Karpas-422 (cell line): ENCODE data around the gene SIPA1L3. TPM values are rescaled to one million over a fixed set of nuclear protein-coding genes. Genes with fewer than 3 reads are reported as not detected.

Experiments used
- DNase-seq: peaks from one replicate; pipeline ENCODE4 v3.0.0-alpha.2; 2015
- H2AFZ ChIP-seq: fragments of 200-600 bp; sonication (generic); 2 replicates; pipeline ENCODE4 v1.6.1; 2014; ENCODE audit warnings: antibody characterized with exemption, low read length, mixed read lengths
- H3K27ac ChIP-seq: fragments of 200-600 bp; sonication (generic); 2 replicates; pipeline ENCODE4 v1.5.1; 2014; ENCODE audit warnings: mild to moderate bottlenecking, low read length, moderate library complexity
- H3K27me3 ChIP-seq: fragments of 200-600 bp; sonication (generic); 2 replicates; pipeline ENCODE4 v1.6.1; 2014; ENCODE audit warnings: low read length, mixed read lengths
- H3K36me3 ChIP-seq: fragments of 200-600 bp; sonication (generic); 2 replicates; pipeline ENCODE4 v1.6.1; 2014; ENCODE audit warnings: low read length, mixed read lengths; ENCODE audit not compliant: insufficient read depth
- H3K4me1 ChIP-seq: fragments of 200-600 bp; sonication (generic); 2 replicates; pipeline ENCODE4 v1.6.1; 2014; ENCODE audit warnings: mild to moderate bottlenecking, low read length, mixed read lengths
- H3K4me2 ChIP-seq: fragments of 200-600 bp; sonication (generic); 2 replicates; pipeline ENCODE4 v1.6.1; 2014; ENCODE audit warnings: low read length, low read depth, mild to moderate bottlenecking; ENCODE audit not compliant: poor library complexity, severe bottlenecking
- H3K4me3 ChIP-seq: fragments of 200-600 bp; sonication (generic); 2 replicates; pipeline ENCODE4 v1.5.1; 2014; ENCODE audit warnings: mild to moderate bottlenecking, antibody characterized with exemption, low read length, mixed read lengths
- H3K79me2 ChIP-seq: fragments of 200-600 bp; sonication (generic); 2 replicates; pipeline ENCODE4 v1.6.1; 2014; ENCODE audit warnings: mild to moderate bottlenecking, low read length, mixed read lengths
- H3K9ac ChIP-seq: fragments of 200-600 bp; sonication (generic); 2 replicates; pipeline ENCODE4 v1.6.0; 2014; ENCODE audit warnings: low read length
- H3K9me2 ChIP-seq: fragments of 200-600 bp; sonication (generic), shearing (Covaris generic); replicated peaks from 2 replicates; pipeline ENCODE4 v1.6.0; 2014; ENCODE audit warnings: mild to moderate bottlenecking, low read length, moderate library complexity; ENCODE audit not compliant: insufficient read depth
- H3K9me3 ChIP-seq: fragments of 300-700, 200-600 bp; sonication (generic); 2 replicates; pipeline ENCODE4 v1.6.1; 2014; ENCODE audit warnings: low read length, mixed read lengths
- H4K20me1 ChIP-seq: fragments of 200-600 bp; sonication (generic); 2 replicates; pipeline ENCODE4 v1.6.1; 2014; ENCODE audit warnings: mild to moderate bottlenecking, antibody characterized with exemption, low read length, low read depth; ENCODE audit not compliant: insufficient read depth
- total RNA-seq: library from RNA; depleted of rRNA; stranded (reverse); fragments of >200 nt; shearing (Covaris generic); gene quantifications from 2 replicates; pipeline ENCODE4 v1.2.3, GENCODE V29; 2014; ENCODE audit warnings: low replicate concordance

Gene SIPA1L3
- total RNA-seq, 1 experiment from 2014 or later: 88.1 TPM

DNA sequence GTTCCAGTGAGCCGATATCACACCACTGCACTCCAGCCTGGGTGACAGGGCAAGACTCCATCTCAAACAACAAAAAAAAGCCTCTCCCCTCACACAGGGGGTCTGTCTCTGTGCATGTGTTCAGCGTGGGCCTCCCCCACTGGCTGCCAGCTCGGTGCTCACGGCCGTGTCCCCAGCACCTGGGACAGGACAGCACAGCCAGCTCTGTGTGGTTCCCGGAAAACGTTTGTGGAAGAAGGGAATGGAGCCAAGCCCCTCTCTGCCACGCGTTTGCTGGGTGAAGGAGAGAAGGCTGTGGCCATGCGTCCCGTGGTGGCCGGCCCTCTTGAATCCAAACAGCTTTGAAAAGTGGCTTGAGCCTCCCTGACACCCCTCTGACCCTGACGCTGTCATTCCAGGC lies 284.7 kb downstream of the SIPA1L3 start:
- no peak overlapping the region for H2AFZ ChIP-seq
- H3K27me3 ChIP-seq: no peaks in the 10 kb centered on the region
- no peak overlapping the region for H3K4me2 ChIP-seq
- H3K9ac ChIP-seq: no peak overlapping the region
- H3K9me2 ChIP-seq: no peaks in the 10 kb centered on the region
- no peak for DNase-seq
- no peaks in the 10 kb centered on the region for H3K79me2 ChIP-seq
- no peaks in the 10 kb centered on the region for H3K9me3 ChIP-seq
- H4K20me1 ChIP-seq: no peaks in the 10 kb centered on the region
- no peak overlapping the region for H3K27ac ChIP-seq
- H3K36me3 ChIP-seq: 0 out of 2 replicates have a peak, but pooled peaks cover 3% of the 10 kb centered on the region
- H3K4me3 ChIP-seq: no peak overlapping the region
- no peaks in the 10 kb centered on the region for H3K4me1 ChIP-seq

GRCh38 chr19:38193445-38193844 lies 286.4 kb downstream of the SIPA1L3 start:
- H3K27ac ChIP-seq: no peak overlapping the region
- H3K9me2 ChIP-seq: no peaks in the 10 kb centered on the region
- no peak for DNase-seq
- H3K4me3 ChIP-seq: no peak overlapping the region
- no peaks in the 10 kb centered on the region for H3K79me2 ChIP-seq
- no peaks in the 10 kb centered on the region for H3K4me1 ChIP-seq
- no peaks in the 10 kb centered on the region for H4K20me1 ChIP-seq
- 0 out of 2 replicates have a peak, but pooled peaks cover 3% of the 10 kb centered on the region for H3K36me3 ChIP-seq
- H3K27me3 ChIP-seq: no peaks in the 10 kb centered on the region
- H2AFZ ChIP-seq: no peak overlapping the region
- H3K4me2 ChIP-seq: no peak overlapping the region
- no peak overlapping the region for H3K9ac ChIP-seq
- no peaks in the 10 kb centered on the region for H3K9me3 ChIP-seq

DNA sequence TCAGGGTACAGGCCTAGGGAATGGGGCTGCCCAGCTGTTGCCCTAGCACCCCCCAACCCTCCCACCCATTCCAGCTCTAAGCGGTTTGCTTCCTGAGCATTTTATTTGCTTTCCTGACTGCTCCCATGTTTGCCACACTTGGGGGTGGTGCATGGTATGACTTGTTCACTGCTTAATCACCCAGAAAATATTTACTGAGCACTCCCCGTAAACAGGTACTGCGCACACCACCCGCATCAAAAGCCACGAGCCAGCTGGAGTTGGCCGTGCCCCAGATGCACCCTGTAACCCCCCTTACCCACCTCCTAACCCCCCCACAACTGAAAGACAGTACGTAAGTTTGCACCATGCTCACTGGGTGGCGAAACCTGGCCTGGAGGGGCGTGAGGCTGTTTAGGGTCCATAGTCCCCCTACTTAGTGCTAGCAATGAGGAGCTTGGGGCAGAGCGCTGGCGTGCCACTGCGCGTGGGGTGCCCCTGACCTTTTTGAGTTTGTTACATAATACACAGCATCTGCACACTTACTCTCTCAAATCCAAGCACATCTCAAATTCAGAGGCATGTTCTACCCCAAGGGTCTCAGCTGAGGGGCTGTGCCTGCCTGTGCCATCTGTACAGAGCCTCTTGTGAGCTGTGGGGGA lies 287.2 kb downstream of the SIPA1L3 start:
- no peaks in the 10 kb centered on the region for H3K4me1 ChIP-seq
- no peaks in the 10 kb centered on the region for H3K27me3 ChIP-seq
- H3K4me2 ChIP-seq: no peak overlapping the region
- H3K36me3 ChIP-seq: 0 out of 2 replicates have a peak, but pooled peaks cover 6% of the 10 kb centered on the region
- DNase-seq: no peak
- H3K4me3 ChIP-seq: no peak overlapping the region
- no peaks in the 10 kb centered on the region for H4K20me1 ChIP-seq
- H3K9me2 ChIP-seq: no peaks in the 10 kb centered on the region
- H3K9ac ChIP-seq: no peak overlapping the region
- no peaks in the 10 kb centered on the region for H3K9me3 ChIP-seq
- H3K79me2 ChIP-seq: no peaks in the 10 kb centered on the region
- H2AFZ ChIP-seq: no peak overlapping the region
- H3K27ac ChIP-seq: no peak overlapping the region

DNA sequence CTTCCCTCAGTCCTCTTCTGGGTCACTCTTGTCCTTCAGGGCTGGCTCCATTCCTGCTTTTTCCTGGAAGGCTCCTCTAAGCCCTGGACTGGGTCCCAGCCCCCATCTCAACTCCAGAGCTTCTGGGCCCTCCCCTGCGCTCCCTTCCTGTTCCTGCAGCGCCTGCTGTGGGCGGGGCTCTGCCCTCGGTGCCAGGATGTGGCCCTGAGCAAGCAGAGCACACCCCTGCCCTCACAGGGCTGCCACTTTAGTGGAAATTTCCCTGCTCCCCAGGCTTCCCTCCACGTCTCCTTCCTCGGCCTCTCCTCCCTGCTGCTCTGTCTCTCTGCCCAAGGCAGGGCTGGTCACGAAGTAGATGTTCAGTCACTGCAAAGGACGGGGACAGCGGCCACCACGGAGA lies 288.2 kb downstream of the SIPA1L3 start:
- no peak overlapping the region for H3K4me2 ChIP-seq
- no peak for DNase-seq
- no peaks in the 10 kb centered on the region for H4K20me1 ChIP-seq
- no peaks in the 10 kb centered on the region for H3K79me2 ChIP-seq
- H3K4me3 ChIP-seq: no peak overlapping the region
- H3K9me3 ChIP-seq: no peaks in the 10 kb centered on the region
- H3K27me3 ChIP-seq: no peaks in the 10 kb centered on the region
- H3K27ac ChIP-seq: no peak overlapping the region
- H2AFZ ChIP-seq: no peak overlapping the region
- H3K36me3 ChIP-seq: 0 out of 2 replicates have a peak, but pooled peaks cover 6% of the 10 kb centered on the region
- H3K9ac ChIP-seq: no peak overlapping the region
- H3K9me2 ChIP-seq: no peaks in the 10 kb centered on the region
- H3K4me1 ChIP-seq: no peaks in the 10 kb centered on the region

GRCh38 chr19:38196245-38196837 lies 289.3 kb downstream of the SIPA1L3 start:
- Histone ChIP-seq H3K79me2 (no peaks in the 10 kb centered on the region), H4K20me1 (no peaks in the 10 kb centered on the region), H3K4me3 (no peak overlapping the region), H3K9me3 (no peaks in the 10 kb centered on the region), H3K4me2 (no peak overlapping the region), H3K27ac (no peak overlapping the region), H3K9me2 (no peaks in the 10 kb centered on the region), H3K27me3 (no peaks in the 10 kb centered on the region), H3K36me3 (0 out of 2 replicates have a peak, but pooled peaks cover 6% of the 10 kb centered on the region), H2AFZ (no peak overlapping the region), H3K4me1 (no peaks in the 10 kb centered on the region), H3K9ac (no peak overlapping the region)
- no peak for DNase-seq

DNA sequence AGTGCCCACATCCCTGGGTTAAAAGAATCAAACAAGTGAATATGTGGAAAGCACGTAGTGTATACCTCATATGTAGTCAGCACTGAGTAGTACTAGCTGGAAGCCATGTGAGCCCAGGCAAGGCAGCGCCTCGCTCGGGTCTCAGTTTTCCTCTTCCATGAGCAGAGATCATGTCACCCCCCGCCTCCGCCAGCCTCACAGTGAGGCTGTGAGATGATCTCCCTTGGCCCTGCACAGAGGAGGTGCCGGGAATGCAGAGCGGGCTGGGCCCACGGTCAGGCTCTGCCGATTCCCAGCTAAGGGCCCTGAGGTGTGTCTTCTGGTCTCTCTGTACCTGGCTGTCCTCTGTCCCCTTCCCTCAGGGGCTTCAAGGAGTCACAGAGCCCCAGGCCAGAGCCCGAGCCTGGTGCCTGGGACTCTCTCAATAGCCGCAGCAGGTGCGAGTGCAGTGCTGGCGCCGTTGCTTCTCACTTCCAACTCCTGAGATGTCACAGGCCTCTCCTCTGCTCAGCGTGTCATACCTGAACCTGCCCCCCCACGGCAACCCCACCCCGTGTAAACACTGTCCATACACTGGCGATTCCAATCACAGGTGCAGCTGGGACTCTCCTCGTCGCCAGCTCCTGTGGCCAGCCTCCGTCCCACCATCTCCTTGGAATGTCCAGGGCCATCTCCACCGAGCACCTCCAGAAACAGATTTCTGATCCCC lies 290.1 kb downstream of the SIPA1L3 start:
- Histone ChIP-seq H3K79me2 (no peaks in the 10 kb centered on the region), H3K9me3 (no peaks in the 10 kb centered on the region), H2AFZ (no peak overlapping the region), H3K4me2 (no peak overlapping the region), H3K9me2 (no peaks in the 10 kb centered on the region), H4K20me1 (no peaks in the 10 kb centered on the region), H3K36me3 (0 out of 2 replicates have a peak, but pooled peaks cover 3% of the 10 kb centered on the region), H3K27ac (no peak overlapping the region), H3K27me3 (no peaks in the 10 kb centered on the region), H3K9ac (no peak overlapping the region), H3K4me1 (no peaks in the 10 kb centered on the region), H3K4me3 (no peak overlapping the region)
- DNase-seq: no peak

DNA sequence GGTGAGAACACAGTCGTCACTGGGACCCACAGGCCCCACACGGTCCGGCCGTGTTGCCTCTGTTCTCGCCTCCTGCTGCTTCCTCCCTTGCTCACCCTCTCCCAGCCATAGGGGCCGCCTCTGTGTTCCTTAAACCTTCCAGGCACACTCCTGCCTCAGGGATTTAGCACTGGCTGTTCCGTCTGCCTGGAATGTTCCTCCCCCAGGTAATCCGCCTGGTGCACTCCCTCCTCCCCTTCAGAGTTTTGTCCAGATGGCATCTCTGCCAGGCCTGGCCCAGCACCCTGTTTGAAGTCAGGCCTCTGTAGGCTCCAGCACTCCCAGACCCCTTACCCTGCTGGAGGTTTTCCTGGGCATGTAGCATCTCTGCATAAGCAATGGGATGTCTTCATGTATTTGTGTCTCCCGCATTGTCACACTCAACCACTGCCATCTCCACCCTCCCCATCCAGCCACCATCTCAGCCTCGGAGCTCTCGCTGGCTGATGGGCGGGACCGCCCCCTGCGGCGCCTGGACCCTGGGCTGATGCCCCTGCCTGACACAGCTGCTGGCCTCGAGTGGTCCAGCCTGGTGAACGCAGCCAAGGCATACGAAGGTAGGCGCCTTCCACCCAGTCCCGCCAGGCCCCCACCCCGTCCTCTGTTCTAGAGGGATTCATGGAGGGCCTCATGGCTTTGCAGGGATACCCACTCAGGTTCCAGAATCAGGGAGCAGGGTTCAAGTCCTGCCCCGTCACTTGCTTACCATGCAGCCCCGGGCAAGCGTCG lies 291.1 kb downstream of the SIPA1L3 start:
- H3K79me2 ChIP-seq: no peaks in the 10 kb centered on the region
- peaks cover 8% of the 10 kb centered on the region; the same call in 1 of the 2 replicates for H3K36me3 ChIP-seq
- DNase-seq: no peak
- H3K9me2 ChIP-seq: no peaks in the 10 kb centered on the region
- no peaks in the 10 kb centered on the region for H4K20me1 ChIP-seq
- H2AFZ ChIP-seq: no peak overlapping the region
- no peak overlapping the region for H3K27ac ChIP-seq
- H3K27me3 ChIP-seq: no peaks in the 10 kb centered on the region
- H3K4me2 ChIP-seq: no peak overlapping the region
- no peaks in the 10 kb centered on the region for H3K4me1 ChIP-seq
- no peaks in the 10 kb centered on the region for H3K9me3 ChIP-seq
- H3K4me3 ChIP-seq: no peak overlapping the region
- no peak overlapping the region for H3K9ac ChIP-seq

DNA sequence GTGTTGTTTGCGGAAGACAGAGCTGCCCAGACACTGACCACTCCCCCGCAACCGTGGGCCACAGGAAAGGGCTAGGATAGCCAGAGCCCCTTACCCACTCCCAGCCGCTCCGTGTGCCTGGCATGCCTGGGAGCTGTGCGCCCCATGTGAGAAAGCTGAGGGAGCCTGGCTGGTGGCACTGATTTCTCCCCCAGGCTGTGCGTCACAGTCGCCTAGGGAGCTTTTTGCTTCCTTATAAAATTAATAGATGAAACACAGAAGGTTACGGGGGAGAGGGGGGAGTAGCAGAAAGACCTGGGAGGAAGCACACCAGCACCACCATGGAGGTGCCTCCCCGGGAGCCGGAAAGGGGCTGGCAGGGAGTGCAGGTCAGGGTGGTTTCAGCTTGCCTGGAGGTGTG lies 292.3 kb downstream of the SIPA1L3 start:
- DNase-seq: no peak
- no peaks in the 10 kb centered on the region for H3K79me2 ChIP-seq
- H3K4me2 ChIP-seq: no peak overlapping the region
- no peaks in the 10 kb centered on the region for H3K9me3 ChIP-seq
- H3K4me3 ChIP-seq: no peak overlapping the region
- no peaks in the 10 kb centered on the region for H3K27me3 ChIP-seq
- no peaks in the 10 kb centered on the region for H3K4me1 ChIP-seq
- H3K36me3 ChIP-seq: peaks cover 8% of the 10 kb centered on the region; the same call in 1 of the 2 replicates
- H4K20me1 ChIP-seq: no peaks in the 10 kb centered on the region
- no peak overlapping the region for H3K9ac ChIP-seq
- no peak overlapping the region for H3K27ac ChIP-seq
- H2AFZ ChIP-seq: no peak overlapping the region
- no peaks in the 10 kb centered on the region for H3K9me2 ChIP-seq
